ENCODE results near the gene RNF40. TPM values are rescaled to one million over a fixed set of nuclear protein-coding genes. Genes with fewer than 3 reads are reported as not detected.

RNF40 gene
- 10 to 100 TPM; 53.8 to 81.1 (median 73.4) TPM for total RNA-seq

DNA sequence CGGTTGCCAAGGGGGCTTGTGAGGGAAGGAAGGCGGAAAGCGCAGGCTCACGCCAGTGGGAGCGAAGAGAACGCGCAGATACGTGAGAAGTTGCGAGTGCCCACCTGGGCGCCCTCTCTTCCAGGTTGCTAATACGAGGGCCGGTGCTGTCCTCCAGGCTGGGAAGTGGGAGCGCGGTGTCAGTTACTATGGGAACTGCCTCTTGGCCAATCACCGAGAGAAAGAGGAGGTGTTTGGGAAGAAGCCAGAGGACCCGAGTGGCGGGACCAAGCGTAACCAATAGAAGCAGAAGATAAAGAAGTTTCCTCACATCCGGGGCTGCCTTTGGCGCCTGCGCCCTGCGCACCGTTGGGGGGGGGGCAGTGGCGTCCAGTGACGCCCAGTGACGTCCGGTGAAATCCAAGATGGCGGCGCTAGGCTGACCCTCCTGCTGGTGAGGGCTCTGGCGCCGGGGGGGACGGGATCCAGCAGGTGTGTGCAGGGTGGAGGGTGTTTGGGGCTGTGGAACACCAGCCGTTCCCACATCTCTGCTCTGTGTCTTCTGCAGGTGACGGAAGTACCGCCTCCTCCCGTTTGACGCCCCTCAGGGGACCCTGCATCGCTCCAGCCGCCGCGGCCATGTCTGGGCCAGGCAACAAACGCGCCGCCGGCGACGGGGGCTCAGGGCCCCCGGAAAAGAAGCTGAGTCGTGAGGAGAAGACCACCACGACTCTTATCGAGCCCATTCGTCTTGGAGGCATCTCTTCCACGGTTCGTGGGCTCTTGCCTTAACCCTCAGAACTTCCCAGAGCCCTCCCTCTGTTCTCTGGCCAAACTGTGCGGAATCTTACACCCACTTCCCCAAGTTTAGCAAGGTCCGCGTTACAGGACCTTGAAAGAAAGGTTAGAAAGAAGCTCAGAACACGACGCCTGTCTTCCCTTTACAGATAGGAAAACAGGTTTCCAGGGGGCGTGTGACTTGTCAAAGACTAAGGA, at the start of gene RNF40, which contains the start of gene CFAP119:
Gene RNF40, plus strand, starts transcription at position 395 of the 975 bp plus-strand sequence. Its CDS starts 224 bp downstream, at position 619.
Gene CFAP119, minus strand, starts transcription at position 135 of the 975 bp plus-strand sequence. CDS start 314 bp downstream, outside the sequence.
- Histone ChIP-seq H3K9me3 (no peaks in the 10 kb centered on the region), H3K36me3 (peaks cover 30 to 56% (median 32%) of the 10 kb centered on the region in 3 donors), H3K4me3 (peak within 1 kb of the TSS; percentile 60 to 95 (median 84)), H3K27ac (peak within 1 kb of the TSS; percentile 92 to 98 (median 94)), H3K27me3 (no peaks in the 10 kb centered on the region), H3K4me1 (peaks cover 16 to 40% (median 18%) of the 10 kb centered on the region in 3 donors)
- TF ChIP-seq POLR2A (IDR thresholded peaks at IDR 0.05): peak in 2 of 4 donors; percentile 66 to 86
- TF ChIP-seq, protein P1, sequence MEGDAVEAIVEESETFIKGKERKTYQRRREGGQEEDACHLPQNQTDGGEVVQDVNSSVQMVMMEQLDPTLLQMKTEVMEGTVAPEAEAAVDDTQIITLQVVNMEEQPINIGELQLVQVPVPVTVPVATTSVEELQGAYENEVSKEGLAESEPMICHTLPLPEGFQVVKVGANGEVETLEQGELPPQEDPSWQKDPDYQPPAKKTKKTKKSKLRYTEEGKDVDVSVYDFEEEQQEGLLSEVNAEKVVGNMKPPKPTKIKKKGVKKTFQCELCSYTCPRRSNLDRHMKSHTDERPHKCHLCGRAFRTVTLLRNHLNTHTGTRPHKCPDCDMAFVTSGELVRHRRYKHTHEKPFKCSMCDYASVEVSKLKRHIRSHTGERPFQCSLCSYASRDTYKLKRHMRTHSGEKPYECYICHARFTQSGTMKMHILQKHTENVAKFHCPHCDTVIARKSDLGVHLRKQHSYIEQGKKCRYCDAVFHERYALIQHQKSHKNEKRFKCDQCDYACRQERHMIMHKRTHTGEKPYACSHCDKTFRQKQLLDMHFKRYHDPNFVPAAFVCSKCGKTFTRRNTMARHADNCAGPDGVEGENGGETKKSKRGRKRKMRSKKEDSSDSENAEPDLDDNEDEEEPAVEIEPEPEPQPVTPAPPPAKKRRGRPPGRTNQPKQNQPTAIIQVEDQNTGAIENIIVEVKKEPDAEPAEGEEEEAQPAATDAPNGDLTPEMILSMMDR (IDR thresholded peaks at IDR 0.05): peak in 1 of 6 experiments; percentile 16
- 0 to 1% methylated on average over 15 to 30 of the region's 60 CpGs for WGBS, 2 donors
- peak; percentile 77 for DNase-seq
- intact Hi-C loops (cut with DNase I): no loop called here

DNA sequence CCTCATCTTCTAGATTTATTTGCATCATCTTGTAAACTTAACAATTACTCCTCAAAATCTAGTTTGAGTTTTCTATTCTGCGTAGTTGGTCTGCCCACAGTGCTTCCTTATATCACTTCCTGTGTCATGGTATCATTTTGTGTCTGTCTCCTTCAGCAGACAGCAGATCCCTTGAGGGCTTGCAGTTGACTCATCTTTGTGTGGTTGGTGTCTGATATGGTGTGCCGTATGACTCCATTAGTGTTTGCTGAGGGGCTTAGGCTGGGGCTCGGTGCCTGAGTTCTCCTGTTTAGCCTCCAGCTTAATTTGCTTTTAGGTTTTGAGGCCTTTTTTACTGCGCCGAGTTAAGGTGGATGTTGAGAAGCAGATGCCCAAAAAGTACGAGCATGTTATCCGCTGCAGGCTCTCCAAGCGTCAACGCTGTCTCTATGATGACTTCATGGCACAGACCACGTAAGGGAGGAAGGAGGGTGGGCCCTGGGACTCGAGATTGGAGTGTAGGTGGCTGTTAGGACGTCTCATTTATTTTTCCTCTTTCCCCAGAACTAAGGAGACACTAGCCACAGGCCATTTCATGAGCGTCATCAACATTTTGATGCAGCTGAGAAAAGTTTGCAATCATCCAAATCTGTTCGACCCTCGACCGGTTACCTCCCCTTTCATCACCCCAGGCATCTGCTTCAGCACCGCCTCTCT, 46.2 kb upstream of the RNF40 start:
- peaks cover 6 to 7% (median 6%) of the 10 kb centered on the region in 3 donors for H3K4me1 ChIP-seq
- H3K36me3 ChIP-seq: peaks cover 47 to 100% (median 87%) of the 10 kb centered on the region in 3 donors
- intact Hi-C loops (cut with DNase I): no loop called here
- DNase-seq: no peak
- H3K4me3 ChIP-seq: no peak overlapping the region
- H3K27me3 ChIP-seq: no peaks in the 10 kb centered on the region
- H3K9me3 ChIP-seq: no peaks in the 10 kb centered on the region
- TF ChIP-seq, protein P1 (IDR thresholded peaks at IDR 0.05): no peak
- TF ChIP-seq POLR2A (IDR thresholded peaks at IDR 0.05): no peak
- WGBS, 2 donors: 70 to 77% methylated on average over 13 to 16 of the region's 17 CpGs
- peak overlapping the region in 2 of 4 donors; percentile 29 to 55 for H3K27ac ChIP-seq

DNA sequence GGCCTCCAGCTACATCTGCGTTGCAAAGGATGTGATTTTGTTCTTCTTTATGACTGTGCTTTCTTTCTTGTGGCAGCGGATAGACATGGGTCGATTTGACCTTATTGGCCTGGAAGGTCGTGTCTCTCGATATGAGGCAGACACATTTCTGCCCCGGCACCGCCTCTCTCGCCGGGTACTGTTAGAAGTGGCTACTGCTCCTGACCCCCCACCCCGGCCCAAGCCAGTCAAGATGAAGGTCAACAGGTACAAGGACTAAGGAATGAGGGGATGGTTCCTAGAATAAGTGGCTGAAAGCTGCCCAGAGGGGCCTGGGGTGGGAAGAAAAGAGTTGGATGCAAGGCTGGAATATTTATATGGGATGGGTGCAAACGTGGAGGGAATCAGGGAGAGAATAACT, 42.0 kb upstream of the RNF40 start:
- Histone ChIP-seq H3K36me3 (peaks cover 63 to 100% (median 90%) of the 10 kb centered on the region in 3 donors), H3K4me3 (no peak overlapping the region), H3K27ac (no peak overlapping the region), H3K4me1 (no peaks in the 10 kb centered on the region), H3K9me3 (no peaks in the 10 kb centered on the region), H3K27me3 (no peaks in the 10 kb centered on the region)
- no peak for DNase-seq
- TF ChIP-seq POLR2A (IDR thresholded peaks at IDR 0.05): no peak
- TF ChIP-seq, protein P1 (IDR thresholded peaks at IDR 0.05): no peak
- WGBS, 2 donors: 84 to 91% methylated on average over 5 to 11 of the region's 11 CpGs
- intact Hi-C loops (cut with DNase I): no loop called here

DNA sequence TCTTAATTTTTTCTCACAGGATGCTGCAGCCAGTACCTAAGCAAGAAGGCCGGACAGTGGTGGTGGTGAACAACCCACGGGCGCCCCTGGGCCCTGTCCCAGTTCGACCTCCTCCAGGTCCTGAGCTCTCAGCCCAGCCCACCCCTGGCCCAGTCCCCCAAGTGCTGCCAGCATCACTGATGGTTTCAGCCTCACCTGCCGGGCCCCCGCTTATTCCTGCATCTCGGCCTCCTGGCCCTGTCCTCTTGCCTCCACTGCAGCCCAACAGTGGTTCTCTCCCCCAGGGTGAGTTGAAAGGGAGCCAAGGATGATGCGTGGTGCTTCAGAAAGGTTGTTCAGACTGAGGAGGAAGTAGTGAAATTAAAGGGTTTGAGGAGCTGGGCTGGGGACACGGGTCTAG, 41.4 kb upstream of the RNF40 start:
- TF ChIP-seq POLR2A (IDR thresholded peaks at IDR 0.05): no peak
- TF ChIP-seq, protein P1 (IDR thresholded peaks at IDR 0.05): no peak
- H3K27ac ChIP-seq: no peak overlapping the region
- no peaks in the 10 kb centered on the region for H3K9me3 ChIP-seq
- no peaks in the 10 kb centered on the region for H3K27me3 ChIP-seq
- DNase-seq: no peak
- intact Hi-C loops (cut with DNase I): no loop called here
- H3K4me1 ChIP-seq: no peaks in the 10 kb centered on the region
- no peak overlapping the region for H3K4me3 ChIP-seq
- H3K36me3 ChIP-seq: peaks cover 66 to 100% (median 91%) of the 10 kb centered on the region in 3 donors
- whole genome bisulfite sequencing, 2 donors: 82 to 84% methylated on average over 4 to 8 of the region's 9 CpGs
